Gastrocnemius medialis (tissue), 4 donors: ENCODE results near the gene NUP54.

Experiments
- POLR2A ChIP-seq, 2 donors: fragments of 450-650 bp; IDR thresholded peaks; one replicate each; pipeline ENCODE4 v1.6.1; 2017; ENCODE audit warnings: antibody characterized with exemption in 2 of 2, mild to moderate bottlenecking in 2 of 2, moderate library complexity in 2 of 2
- TF ChIP-seq, protein P1 (sequence below), 5 experiments: fragments of 450-650 bp in 3 of 5; fragments of 200-600 bp in 2 of 5; sonication (generic) in 2 of 5; IDR thresholded peaks in 4 of 5; conservative IDR thresholded peaks in 1 of 5; 1 replicate in 4 of 5; 2 replicates in 1 of 5; pipeline ENCODE4 v1.5.1; 2016 to 2019; ENCODE audit warnings: antibody characterized with exemption in 5 of 5, mild to moderate bottlenecking in 3 of 5, moderate library complexity in 3 of 5

DNA sequence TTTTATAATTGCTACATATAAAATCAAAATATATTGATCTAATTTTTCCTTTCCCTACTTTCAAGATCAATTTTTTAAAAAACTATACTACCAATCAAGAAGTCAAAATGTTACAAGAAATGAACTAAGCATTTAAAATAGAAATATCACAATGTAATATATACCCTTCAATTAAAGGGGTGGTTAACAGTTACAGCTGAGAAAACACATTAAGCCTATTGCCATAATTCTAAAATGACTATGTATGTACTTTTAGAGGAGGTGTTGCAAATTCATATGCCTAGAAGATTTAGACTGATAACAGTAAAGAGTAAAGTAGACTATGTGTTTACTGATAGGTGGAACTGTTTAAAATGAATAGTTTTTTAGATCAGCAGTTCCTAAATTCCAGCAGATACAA lies 3.7 kb downstream of the NUP54 start:
- TF ChIP-seq, protein P1, sequence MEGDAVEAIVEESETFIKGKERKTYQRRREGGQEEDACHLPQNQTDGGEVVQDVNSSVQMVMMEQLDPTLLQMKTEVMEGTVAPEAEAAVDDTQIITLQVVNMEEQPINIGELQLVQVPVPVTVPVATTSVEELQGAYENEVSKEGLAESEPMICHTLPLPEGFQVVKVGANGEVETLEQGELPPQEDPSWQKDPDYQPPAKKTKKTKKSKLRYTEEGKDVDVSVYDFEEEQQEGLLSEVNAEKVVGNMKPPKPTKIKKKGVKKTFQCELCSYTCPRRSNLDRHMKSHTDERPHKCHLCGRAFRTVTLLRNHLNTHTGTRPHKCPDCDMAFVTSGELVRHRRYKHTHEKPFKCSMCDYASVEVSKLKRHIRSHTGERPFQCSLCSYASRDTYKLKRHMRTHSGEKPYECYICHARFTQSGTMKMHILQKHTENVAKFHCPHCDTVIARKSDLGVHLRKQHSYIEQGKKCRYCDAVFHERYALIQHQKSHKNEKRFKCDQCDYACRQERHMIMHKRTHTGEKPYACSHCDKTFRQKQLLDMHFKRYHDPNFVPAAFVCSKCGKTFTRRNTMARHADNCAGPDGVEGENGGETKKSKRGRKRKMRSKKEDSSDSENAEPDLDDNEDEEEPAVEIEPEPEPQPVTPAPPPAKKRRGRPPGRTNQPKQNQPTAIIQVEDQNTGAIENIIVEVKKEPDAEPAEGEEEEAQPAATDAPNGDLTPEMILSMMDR (IDR thresholded peaks at IDR 0.05 in 4 of 5, conservative IDR thresholded peaks at IDR 0.05 in 1 of 5), result no peak
- TF ChIP-seq POLR2A (IDR thresholded peaks at IDR 0.05), result no peak
